Raji (cell line): ENCODE data around the gene PLA2G4B.

ENCODE experiments used
- POLR2A ChIP-seq: IDR thresholded peaks from 2 replicates; pipeline ENCODE4 v1.6.1; 2011; ENCODE audit warnings: low read depth, low read length, control low read depth; ENCODE audit not compliant: insufficient read depth

The PLA2G4B gene

DNA sequence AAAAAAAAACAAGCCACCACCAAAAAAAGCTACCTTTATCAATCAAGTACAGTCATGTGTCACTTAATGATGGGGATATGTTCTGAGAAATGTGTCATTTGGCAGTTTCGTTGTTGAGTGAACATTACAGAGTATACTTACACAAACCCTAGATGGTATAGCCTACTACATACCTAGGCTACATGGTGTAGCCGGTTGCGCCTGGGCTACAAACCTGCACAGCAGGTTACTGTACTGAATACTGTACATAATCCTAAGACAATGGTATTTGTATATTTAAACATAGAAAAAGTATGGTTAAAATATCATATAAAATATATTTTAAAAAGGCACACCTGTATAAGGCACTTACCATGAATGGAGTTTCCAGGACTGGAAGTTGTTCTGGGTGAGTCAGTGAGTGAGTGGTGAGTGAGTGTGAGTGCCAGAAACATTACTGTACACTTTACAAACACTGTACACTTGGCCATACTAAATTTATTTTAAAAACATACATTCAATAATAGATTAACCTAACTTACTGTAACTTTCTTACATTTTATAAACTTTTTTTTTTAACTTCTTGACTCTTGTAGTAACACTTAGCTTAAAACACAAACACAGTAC is 36.7 kb upstream of the PLA2G4B start:
- no peak for TF ChIP-seq POLR2A

DNA sequence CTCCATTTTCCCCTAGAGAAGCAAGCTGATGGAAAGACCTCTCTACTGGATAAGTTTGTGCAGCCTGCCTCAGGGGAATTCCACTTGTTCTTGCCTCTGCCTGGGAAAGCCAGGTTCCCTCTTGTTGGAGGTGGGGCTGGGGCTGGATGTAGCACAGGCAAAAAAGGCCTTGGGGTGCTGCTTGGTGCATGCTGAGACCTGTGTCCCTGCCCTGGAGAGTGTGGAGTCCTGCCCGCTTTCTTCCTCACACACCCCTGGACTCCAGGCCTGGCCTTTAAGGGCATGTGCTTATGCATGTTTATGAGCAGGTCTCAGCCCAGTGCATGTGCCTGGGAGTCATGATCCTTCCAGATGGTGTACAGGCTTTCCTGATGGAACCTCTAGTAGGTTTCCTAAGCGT is 34.3 kb upstream of the PLA2G4B start:
- no peak for TF ChIP-seq POLR2A

DNA sequence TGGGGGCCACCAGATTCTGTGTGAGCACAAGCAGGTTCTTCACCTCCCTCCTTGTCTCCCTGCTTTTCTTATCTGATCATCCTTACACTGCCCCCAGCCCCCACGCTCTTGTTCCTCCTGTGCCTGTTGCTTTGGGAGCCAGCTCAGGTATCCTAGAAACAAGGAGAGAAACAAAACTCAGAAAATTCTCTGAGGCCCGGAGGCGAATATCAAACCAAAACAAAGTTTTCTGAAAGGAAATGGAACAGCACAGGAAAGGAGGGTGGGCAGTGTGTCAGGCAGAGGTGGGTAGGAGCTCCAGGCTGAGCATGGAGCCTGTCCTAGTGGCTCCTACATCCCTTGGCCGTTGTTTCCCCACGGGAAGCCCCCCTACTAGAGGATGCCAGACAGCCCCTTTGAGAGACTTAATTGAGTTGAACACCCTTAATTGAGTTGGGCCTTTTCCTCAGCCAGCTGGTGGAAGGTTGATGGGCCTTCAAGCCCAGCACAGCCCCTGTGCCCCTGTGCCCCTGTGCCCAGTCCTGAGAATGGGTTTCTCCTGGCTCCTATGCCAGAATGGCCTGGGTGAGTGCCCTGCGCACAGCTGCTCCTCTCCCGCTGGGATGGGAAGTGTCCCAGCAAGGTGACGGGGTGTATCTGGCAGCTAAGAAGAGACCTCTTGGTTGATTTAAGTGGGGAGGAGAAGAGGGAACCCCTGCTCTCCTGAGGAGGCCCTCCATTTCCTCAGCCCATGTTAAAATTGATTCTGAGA is 33.6 kb upstream of the PLA2G4B start:
- no peak for TF ChIP-seq POLR2A

DNA sequence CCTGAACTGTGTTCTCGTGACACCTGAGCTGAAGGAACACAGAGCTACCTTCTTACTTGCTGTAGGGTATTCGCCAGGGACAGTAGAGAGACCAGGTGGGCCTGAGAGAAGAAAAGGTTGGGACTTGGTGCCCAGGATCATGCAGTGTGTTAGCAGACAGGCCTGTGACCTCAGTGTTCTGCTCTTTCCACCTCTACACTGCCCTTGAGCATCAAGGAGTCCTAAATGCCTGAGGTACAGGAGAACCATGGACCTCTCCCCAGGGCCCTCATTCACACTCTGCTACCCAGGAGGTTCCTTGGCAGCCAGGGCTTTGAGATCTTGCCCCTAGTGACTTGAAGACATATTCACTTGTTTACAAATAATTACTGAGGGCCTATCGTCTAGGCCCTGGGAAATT is 32.9 kb upstream of the PLA2G4B start:
- no peak for TF ChIP-seq POLR2A

DNA sequence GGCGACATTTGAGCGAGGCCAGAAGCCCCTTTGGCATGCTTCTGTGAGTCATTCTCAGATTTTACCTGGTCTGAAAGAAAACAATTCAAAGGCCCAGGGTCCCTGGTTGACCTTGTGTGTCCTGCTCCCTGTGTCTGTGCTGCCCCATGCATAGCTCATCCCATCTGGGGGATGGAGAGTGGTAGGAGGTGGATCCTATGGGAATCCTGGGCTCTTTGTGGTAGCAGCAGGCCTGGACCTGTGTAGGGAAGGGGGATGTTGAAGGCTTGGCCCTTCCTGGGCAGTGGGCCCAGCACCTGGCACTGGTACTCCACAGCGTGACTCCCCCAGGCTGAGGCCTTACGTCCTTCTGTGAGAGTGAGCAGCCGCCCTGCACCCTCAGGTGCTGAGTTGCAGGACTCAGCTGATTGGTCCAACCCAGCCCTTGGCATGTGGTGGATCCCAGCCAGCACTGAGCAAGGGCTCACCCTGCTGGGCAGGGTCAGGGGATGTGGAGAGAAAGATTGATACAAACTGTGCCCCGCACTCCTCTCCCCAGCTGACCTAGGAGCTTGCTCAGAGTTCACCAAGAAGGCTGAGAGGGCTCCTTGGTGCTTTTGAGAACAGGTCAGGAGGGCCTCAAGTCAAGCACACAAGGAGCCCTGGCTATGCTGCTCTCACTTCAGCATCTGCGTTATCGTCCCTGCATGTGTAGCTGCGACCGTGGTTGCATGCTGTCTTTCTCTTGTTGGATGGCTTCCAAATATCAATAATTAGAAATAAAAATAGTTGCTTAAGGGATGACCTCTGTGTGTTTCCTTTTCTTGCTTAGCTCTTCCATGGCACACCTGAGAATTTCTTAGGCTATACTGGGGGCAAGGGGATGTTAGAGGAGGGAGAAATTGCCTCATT is 32.1 kb upstream of the PLA2G4B start:
- no peak for TF ChIP-seq POLR2A

DNA sequence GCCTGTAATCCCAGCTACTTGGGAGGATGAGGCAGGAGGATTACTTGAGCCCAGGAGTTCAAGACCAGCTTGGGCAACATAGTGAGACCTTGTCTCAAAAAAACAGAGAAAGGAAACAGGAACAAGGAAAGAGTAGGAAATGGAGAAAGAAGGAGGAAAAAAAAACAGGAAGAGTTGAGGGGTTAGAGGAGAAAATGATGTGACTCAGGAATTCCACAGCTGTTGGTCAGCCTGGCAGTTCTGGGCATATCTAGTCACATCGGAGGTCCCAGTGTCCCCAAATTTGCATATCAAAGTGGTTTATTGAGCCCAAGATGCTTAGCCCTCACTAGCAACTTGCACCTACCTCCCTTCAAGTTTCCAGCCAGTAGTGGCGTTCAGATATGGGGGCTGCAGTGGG is 29.5 kb upstream of the PLA2G4B start:
- no peak for TF ChIP-seq POLR2A

DNA sequence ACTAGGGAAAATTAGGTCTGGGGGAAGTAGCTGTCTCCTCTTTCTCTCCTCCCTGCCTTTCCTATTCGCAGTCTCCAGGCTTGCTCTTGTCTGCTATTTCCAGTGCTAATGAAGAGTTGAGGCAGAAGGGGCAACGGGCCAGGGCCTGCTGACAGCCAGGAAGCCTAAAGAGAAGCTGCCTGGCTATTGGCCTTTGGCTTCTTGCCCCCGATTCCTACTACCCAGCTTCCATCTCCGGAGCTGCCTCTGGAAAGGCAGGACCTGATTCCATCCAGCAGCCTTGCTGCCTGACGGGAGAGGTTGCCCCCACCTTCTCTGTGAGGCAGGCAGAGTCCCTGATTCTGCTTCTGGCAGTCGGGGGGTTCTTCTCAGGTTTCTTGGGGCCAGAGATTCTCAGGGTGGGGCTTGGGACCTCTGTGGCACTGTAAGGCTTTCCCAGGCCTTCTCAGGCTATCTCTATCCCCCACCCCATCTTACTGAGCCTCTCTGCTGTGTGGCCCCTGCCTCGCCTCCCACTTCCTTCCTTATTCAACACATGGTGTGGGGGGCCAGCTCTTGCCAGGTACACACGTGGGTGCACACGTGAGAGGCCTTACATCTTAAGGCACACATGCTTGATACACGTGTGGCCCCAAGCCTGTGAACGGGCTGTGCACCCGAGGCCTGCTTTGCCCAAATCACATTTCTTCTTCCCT is 29.0 kb upstream of the PLA2G4B start:
- TF ChIP-seq POLR2A: no peak

DNA sequence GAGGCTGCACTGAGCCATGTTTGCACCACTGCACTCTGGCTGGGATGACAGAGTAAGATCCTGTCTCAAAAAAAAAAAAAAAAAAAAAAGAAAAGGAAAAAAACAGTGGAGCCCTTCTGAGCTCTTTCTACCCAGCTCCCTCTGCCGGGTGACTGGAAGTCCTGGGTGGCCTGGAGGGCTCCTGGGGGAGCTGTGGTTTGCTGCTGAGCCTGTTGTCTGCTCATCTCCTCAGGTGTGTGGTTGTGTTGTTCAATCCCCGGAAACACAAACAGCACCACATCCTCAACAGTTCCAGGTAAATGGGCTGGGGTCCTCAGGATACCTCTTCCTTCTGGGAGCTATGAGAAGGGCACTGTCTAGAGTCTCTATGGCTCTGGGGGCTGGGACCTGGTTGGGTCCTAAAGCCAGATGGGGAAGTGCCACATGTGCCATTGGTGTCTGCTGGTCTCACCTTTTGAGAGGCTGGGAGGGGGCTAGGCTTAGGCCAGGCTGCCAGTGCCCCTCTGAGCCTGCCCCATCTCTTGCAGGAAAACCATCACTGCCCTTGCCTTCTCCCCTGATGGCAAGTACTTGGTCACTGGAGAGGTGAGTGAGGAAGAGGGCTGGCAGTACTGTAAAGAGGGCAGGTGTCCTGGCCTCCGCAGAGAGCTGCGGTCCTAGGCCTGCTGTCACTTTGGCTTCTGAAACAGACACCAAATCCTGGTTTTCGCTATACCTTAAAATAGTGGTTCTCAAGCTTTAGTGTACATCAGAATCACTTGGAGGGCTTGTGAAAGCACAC is 27.8 kb upstream of the PLA2G4B start:
- TF ChIP-seq POLR2A: no peak

DNA sequence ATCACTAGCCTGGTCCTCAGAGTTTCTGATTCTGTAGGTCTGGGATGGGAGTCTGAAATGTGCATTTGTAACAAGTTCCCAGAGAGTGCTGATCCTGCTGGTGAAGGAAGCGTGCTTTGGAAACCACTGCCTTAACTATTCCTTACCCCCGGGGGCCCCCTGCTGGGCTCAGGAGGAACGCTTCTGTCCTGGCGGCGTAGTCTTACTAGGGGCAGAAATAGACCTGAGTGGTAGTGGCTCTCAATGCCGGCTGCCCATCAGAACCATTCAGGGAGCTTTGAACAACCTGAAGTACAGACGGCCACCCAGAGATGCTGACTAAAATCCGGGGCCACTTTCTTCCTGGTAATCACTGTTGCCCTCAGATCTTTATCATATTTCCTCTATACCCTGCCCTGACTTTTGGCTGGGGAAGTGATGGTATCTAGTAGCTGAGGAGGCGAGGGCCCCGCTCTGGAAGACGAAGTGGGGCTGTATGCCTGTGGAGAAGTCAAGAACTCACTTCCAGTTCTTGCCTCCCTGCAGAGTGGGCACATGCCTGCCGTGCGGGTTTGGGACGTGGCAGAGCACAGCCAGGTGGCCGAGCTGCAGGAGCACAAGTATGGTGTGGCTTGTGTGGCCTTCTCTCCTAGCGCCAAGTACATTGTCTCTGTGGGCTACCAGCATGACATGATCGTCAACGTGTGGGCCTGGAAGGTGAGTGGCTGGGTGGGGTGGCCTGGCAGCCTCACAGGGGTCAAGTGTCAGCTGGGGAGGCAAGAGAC is 27.0 kb upstream of the PLA2G4B start:
- no peak for TF ChIP-seq POLR2A

DNA sequence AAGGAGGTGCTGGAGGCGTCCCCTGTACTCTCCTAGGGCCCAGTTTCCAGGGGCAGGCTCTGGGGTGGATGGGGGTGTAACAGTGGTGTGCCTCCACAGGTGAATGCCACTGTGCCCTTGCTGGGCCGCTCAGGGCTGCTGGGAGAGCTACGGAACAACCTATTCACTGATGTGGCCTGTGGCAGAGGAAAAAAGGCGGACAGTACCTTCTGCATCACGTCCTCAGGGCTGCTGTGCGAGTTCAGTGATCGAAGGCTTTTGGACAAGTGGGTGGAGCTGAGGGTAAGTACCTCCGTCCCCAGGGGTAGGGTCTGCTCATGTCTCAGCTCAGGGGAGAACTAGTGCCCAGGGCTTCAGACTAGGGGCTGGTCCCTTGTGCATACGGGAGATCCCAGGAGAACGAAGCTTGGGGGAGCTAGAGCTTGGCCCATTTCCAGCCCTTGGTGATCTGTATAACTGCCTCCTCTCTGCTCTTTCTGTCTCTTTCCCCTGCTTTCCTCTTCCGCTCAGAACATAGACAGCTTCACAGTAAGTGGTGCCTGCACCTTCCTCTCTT is 25.7 kb upstream of the PLA2G4B start:
- TF ChIP-seq POLR2A: no peak

DNA sequence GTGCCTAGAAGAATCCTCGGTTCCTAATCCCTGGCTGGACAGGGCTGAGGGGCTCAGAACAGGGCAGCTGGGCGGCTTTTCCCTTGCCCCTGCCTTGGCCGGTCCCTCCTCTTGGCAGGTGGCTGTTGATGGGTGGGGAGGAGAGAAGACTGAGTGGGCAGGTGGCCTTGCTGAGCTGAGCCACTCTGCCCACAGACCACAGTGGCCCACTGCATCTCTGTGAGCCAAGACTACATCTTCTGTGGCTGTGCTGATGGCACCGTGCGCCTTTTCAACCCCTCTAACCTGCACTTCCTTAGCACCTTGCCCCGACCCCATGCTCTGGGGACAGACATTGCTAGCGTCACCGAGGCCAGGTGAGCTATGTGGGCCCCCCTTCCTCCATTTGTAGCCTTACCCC is 25.2 kb upstream of the PLA2G4B start:
- TF ChIP-seq POLR2A: no peak

DNA sequence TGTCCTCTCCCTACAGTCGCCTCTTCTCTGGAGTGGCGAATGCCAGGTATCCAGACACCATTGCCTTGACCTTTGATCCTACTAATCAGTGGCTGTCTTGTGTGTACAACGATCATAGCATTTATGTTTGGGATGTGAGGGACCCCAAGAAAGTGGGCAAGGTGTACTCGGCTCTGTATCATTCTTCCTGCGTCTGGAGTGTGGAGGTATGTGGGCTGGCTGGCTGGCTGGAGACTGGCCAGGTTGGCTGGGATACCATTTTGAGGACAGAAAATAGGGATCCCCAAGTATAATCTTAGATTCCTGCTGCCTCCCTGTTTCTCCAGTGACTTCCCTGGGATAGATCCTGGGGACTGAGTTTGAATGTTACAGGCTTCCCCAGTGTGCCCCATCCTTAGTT is 24.1 kb upstream of the PLA2G4B start:
- no peak for TF ChIP-seq POLR2A

DNA sequence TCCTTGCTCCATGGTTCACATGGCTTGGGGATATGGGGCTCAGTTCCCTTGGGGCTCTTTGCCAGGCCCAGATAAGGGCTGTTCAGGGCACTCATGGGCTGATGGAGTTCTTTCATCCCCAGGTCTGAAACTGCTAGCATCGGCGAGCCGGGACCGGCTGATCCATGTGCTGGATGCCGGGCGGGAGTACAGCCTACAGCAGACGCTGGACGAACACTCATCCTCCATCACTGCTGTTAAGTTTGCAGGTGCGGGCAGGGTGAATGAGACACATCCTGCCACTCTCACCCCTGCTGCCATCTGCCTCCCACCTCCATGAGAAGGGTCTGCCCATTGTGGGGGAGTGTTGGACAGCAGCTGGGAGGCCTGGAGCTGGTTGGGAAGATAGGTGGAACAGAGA is 21.9 kb upstream of the PLA2G4B start:
- TF ChIP-seq POLR2A: no peak
